ENCODE results near the gene C12orf43. TPM values are rescaled to one million over a fixed set of nuclear protein-coding genes. Genes with fewer than 3 reads are reported as not detected.

C12orf43 gene
- total and polyA plus RNA-seq, 4 donors = 6.8 to 8.2 (median 7.6) TPM

- Histone ChIP-seq H3K36me3 (ENCODE audit: control insufficient read depth in 4 of 4, insufficient read depth in 3 of 4, low read depth in 1 of 4, low read length in 3 of 4) (peaks cover 0 to 30% (median 27%) of the 10 kb centered on the region in 4 donors), H3K9me3 (ENCODE audit: control insufficient read depth in 4 of 4, low read length in 3 of 4) (no peaks in the 10 kb centered on the region), H3K27ac (ENCODE audit: low read depth in 1 of 2, low read length in 2 of 2) (no peak overlapping the region), H3K4me3 (ENCODE audit: low read depth in 1 of 3, low read length in 3 of 3) (no peak overlapping the region), H3K9ac (ENCODE audit: low read depth in 1 of 2, low read length in 2 of 2) (no peak overlapping the region), H3K27me3 (ENCODE audit: control insufficient read depth in 4 of 4, insufficient read depth in 4 of 4, low read length in 3 of 4) (no peaks in the 10 kb centered on the region), H3K4me1 (ENCODE audit: control insufficient read depth in 4 of 4, insufficient read depth in 4 of 4, low read length in 3 of 4) (peaks cover 3 to 14% (median 7%) of the 10 kb centered on the region in 4 donors)
- DNase-seq (ENCODE audit: low spot score) = no peak
- TF ChIP-seq YY1 (IDR thresholded peaks at IDR 0.05) (no peak), FOXA1 (IDR thresholded peaks at IDR 0.05) (no peak), ATF3 (IDR thresholded peaks at IDR 0.05) (no peak), HNF4A (conservative IDR thresholded peaks at IDR 0.05) (peak; percentile 24 to 72)
- 74% methylated on average over 3 of the region's 3 CpGs for WGBS
These were observed 26.6 kb downstream of the C12orf43 start for GRCh38 chr12:120989687-120990086.

- DNase-seq (ENCODE audit: low spot score) = no peak
- H3K36me3 ChIP-seq (ENCODE audit: control insufficient read depth in 4 of 4, insufficient read depth in 3 of 4, low read depth in 1 of 4, low read length in 3 of 4) = peaks cover 0 to 22% (median 18%) of the 10 kb centered on the region in 4 donors
- H3K27ac ChIP-seq (ENCODE audit: low read depth in 1 of 2, low read length in 2 of 2) = no peak overlapping the region
- H3K9me3 ChIP-seq (ENCODE audit: control insufficient read depth in 4 of 4, low read length in 3 of 4) = no peaks in the 10 kb centered on the region
- H3K27me3 ChIP-seq (ENCODE audit: control insufficient read depth in 4 of 4, insufficient read depth in 4 of 4, low read length in 3 of 4) = no peaks in the 10 kb centered on the region
- TF ChIP-seq FOXA2 (IDR thresholded peaks at IDR 0.05) = no peak
- no peak for TF ChIP-seq GABPA (IDR thresholded peaks at IDR 0.05 in 1 of 2, conservative IDR thresholded peaks at IDR 0.05 in 1 of 2)
- TF ChIP-seq MAX (IDR thresholded peaks at IDR 0.05) = no peak
- TF ChIP-seq SP1 (IDR thresholded peaks at IDR 0.05) = no peak
- TF ChIP-seq TAF1 (conservative IDR thresholded peaks at IDR 0.05) = no peak
- TF ChIP-seq NR2F2 (IDR thresholded peaks at IDR 0.05) = no peak
- no peak for TF ChIP-seq REST (IDR thresholded peaks at IDR 0.05)
- TF ChIP-seq HNF4A (conservative IDR thresholded peaks at IDR 0.05) = no peak
- TF ChIP-seq HNF4G (IDR thresholded peaks at IDR 0.05) = no peak
- no peak for TF ChIP-seq RAD21 (IDR thresholded peaks at IDR 0.05)
- peaks cover 7 to 24% (median 17%) of the 10 kb centered on the region in 4 donors for H3K4me1 ChIP-seq (ENCODE audit: control insufficient read depth in 4 of 4, insufficient read depth in 4 of 4, low read length in 3 of 4)
- H3K4me3 ChIP-seq (ENCODE audit: low read depth in 1 of 3, low read length in 3 of 3) = no peak overlapping the region
- H3K9ac ChIP-seq (ENCODE audit: low read depth in 1 of 2, low read length in 2 of 2) = no peak overlapping the region
- WGBS = 96% methylated on average over 17 of the region's 17 CpGs
These were observed 27.6 kb downstream of the C12orf43 start for GRCh38 chr12:120988658-120989057.

GRCh38 chr12:120988234-120988633 is 28.1 kb downstream of the C12orf43 start:
- WGBS = 92% methylated on average over 4 of the region's 4 CpGs
- Histone ChIP-seq H3K9ac (ENCODE audit: low read depth in 1 of 2, low read length in 2 of 2) (no peak overlapping the region), H3K4me3 (ENCODE audit: low read depth in 1 of 3, low read length in 3 of 3) (no peak overlapping the region), H3K27me3 (ENCODE audit: control insufficient read depth in 4 of 4, insufficient read depth in 4 of 4, low read length in 3 of 4) (no peaks in the 10 kb centered on the region), H3K27ac (ENCODE audit: low read depth in 1 of 2, low read length in 2 of 2) (no peak overlapping the region), H3K36me3 (ENCODE audit: control insufficient read depth in 4 of 4, insufficient read depth in 3 of 4, low read depth in 1 of 4, low read length in 3 of 4) (peaks cover 0 to 19% (median 15%) of the 10 kb centered on the region in 4 donors), H3K9me3 (ENCODE audit: control insufficient read depth in 4 of 4, low read length in 3 of 4) (no peaks in the 10 kb centered on the region), H3K4me1 (ENCODE audit: control insufficient read depth in 4 of 4, insufficient read depth in 4 of 4, low read length in 3 of 4) (peaks cover 9 to 28% (median 21%) of the 10 kb centered on the region in 4 donors)
- no peak for DNase-seq (ENCODE audit: low spot score)
- no peak for TF ChIP-seq REST (IDR thresholded peaks at IDR 0.05)
- no peak for TF ChIP-seq NR2F2 (IDR thresholded peaks at IDR 0.05)
- TF ChIP-seq TAF1 (conservative IDR thresholded peaks at IDR 0.05) = no peak
- no peak for TF ChIP-seq GABPA (IDR thresholded peaks at IDR 0.05 in 1 of 2, conservative IDR thresholded peaks at IDR 0.05 in 1 of 2)
- TF ChIP-seq FOXA1 (IDR thresholded peaks at IDR 0.05) = no peak
- no peak for TF ChIP-seq ATF3 (IDR thresholded peaks at IDR 0.05)
- TF ChIP-seq FOXA2 (IDR thresholded peaks at IDR 0.05) = no peak
- TF ChIP-seq SP1 (IDR thresholded peaks at IDR 0.05) = no peak
- TF ChIP-seq ZBTB33 (IDR thresholded peaks at IDR 0.05) = no peak
- no peak for TF ChIP-seq RXRA (IDR thresholded peaks at IDR 0.05)
- no peak for TF ChIP-seq EGR1 (IDR thresholded peaks at IDR 0.05; ENCODE audit: low read depth in 2 of 2)
- TF ChIP-seq YY1 (IDR thresholded peaks at IDR 0.05) = no peak
- TF ChIP-seq HNF4A (conservative IDR thresholded peaks at IDR 0.05) = no peak
